GM12864 (cell line): ENCODE data around the gene TMEM178B.

Source experiments
- DNase-seq: peaks from one replicate; pipeline ENCODE4 v3.0.0-alpha.2; 2011; ENCODE audit warnings: low read depth
- H3K4me3 ChIP-seq: 2 replicates; pipeline ENCODE4 v1.5.1; 2011; ENCODE audit warnings: mild to moderate bottlenecking, low read depth, low read length, control low read depth
- TF ChIP-seq, protein P1 (sequence below): IDR thresholded peaks from 2 replicates; pipeline ENCODE4 v1.5.1; 2011; ENCODE audit warnings: low read depth, mild to moderate bottlenecking, moderate library complexity, low read length, control low read depth, inconsistent platforms; ENCODE audit errors: missing control alignments

TMEM178B gene

DNA sequence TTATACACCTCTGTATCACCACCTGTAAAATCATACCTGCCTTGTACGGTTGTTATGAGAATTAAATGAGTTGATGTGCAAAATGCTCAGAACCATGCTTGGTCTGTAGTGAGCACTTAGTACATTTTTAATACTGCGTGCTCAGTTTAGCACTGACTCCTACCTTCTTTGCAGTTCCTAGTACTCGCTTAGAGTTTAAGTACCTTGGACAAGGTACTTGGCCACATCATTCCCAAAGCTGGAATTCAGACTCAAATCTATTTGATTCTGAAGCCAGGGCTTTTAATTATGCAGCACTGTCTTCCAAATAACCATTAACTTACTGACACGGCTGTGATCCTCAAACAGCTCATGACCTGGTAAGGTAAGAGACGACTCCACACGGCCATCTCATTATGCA is 377.4 kb downstream of the TMEM178B start:
- TF ChIP-seq, protein P1, sequence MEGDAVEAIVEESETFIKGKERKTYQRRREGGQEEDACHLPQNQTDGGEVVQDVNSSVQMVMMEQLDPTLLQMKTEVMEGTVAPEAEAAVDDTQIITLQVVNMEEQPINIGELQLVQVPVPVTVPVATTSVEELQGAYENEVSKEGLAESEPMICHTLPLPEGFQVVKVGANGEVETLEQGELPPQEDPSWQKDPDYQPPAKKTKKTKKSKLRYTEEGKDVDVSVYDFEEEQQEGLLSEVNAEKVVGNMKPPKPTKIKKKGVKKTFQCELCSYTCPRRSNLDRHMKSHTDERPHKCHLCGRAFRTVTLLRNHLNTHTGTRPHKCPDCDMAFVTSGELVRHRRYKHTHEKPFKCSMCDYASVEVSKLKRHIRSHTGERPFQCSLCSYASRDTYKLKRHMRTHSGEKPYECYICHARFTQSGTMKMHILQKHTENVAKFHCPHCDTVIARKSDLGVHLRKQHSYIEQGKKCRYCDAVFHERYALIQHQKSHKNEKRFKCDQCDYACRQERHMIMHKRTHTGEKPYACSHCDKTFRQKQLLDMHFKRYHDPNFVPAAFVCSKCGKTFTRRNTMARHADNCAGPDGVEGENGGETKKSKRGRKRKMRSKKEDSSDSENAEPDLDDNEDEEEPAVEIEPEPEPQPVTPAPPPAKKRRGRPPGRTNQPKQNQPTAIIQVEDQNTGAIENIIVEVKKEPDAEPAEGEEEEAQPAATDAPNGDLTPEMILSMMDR = no peak
- no peak for DNase-seq
- H3K4me3 ChIP-seq = no peak overlapping the region

DNA sequence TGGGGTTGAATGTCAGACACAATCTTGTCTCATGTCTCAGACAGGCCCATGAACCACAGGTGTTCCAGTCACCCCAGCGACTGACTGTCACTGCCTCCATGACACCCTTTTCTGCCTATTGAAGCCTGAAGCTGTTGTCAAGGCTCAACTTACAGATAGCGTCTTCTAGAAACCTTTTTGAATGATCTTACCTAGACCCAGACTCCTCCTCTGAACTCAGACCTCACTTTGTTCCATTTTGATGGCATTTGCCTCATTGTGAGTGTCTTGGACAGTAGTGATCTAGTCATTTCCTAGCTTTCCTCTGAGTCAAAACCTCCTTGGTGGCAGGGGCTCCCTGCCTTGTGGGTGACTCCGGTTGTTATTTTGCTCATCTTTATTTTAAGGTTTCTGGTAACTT is 379.0 kb downstream of the TMEM178B start:
- TF ChIP-seq, protein P1 = no peak
- DNase-seq = no peak
- no peak overlapping the region for H3K4me3 ChIP-seq

DNA sequence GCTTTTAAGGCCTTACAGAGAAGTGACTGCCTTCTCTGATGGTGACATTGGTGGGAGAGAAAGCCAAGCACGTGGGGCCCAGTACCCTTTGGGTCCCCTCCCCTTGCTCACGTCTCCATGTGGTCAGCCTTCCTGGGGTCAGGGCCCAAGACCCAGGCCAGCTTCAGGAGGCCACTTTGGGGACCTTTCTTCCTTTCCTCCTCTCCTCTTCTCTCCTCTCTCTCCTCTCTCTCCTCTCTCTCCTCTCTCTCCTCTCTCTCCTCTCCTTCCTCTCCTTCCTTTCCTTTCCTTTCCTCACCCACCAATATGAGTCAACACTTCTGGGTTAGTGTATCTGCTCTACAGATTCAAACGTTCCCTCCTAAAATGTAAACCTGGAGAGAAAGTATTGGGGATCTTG is 380.5 kb downstream of the TMEM178B start:
- TF ChIP-seq, protein P1 = no peak
- H3K4me3 ChIP-seq = no peak overlapping the region

DNA sequence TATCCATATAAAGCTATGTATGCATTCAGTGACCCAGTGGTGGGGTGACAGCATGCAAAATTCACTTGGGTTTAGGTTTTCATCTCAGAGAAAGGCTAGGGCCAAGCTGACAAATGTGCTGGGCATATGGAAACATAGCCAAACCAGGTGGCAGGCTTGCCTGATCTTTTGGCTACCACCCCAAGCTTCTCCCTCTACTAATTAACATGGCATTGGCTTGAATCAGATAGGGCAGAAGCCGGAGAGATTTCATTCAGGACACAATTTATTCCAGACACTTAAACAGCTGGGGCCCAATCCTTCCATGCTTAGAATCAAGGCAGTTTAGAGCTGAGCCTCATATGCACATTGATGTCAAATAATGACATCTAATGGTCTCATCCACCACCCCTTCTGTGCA is 381.9 kb downstream of the TMEM178B start:
- no peak overlapping the region for H3K4me3 ChIP-seq
- no peak for DNase-seq
- TF ChIP-seq, protein P1 = no peak

More for the DNA sequence above, 380.5 kb downstream of the TMEM178B start:
- no peak for DNase-seq

DNA sequence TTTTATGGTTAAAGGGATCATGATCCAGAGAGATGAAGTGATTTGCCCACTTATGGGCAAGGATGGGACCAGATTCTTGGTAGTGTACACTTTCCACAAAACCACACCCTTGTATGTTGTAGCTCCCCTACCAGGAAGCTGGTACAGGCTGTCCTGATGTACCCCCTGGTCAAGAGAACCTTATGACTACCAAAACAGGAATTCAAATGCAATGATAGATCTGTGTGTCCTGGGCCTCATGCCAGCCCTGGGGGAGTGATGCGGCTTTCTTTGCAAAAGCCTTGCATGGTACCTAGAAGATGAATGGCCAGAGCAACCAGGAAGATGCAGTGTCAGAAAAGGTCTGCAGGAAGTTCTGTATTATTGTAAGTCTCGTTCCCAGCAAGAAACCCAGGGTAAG is 382.4 kb downstream of the TMEM178B start:
- H3K4me3 ChIP-seq = no peak overlapping the region
- TF ChIP-seq, protein P1 = no peak
- no peak for DNase-seq

DNA sequence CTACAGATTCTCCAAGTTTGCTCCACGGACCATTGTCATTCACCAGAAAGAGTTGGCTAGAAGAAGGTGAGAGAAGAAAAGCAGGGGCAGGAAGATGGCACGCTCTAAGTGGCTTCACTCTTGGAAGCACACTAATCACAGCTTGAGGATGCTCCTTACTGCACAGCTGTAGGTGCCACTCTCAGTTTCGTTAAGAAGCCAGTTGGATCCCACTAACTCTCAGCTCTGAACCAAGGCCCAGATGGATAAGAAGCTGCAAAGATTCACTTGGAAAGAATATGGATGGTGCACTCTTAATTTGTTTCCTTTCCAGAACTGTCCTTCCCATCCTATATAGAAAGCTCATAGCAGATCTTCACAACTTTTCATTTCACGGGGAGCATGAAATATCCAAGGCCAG is 382.8 kb downstream of the TMEM178B start:
- TF ChIP-seq, protein P1 = no peak
- H3K4me3 ChIP-seq = no peak overlapping the region
- DNase-seq = no peak
